Mesenteric fat pad (tissue), 1 donor: ENCODE measurements around the gene DDX3Y. TPM values are rescaled to one million over a fixed set of nuclear protein-coding genes. Genes with fewer than 3 reads are reported as not detected.

Source experiments
- DNase-seq: peaks from one replicate; pipeline ENCODE4 v3.0.0-alpha.2; 2020; ENCODE audit warnings: low spot score
- long read RNA-seq: library from polyadenylated mRNA; unstranded; transcript quantifications from one replicate; pipeline ENCODE4 v2.0.0, GENCODE V29; 2020
- total RNA-seq: library from RNA; stranded (reverse); fragmentation: NEBNext Ultra II Directional; extraction: Animal tissue kit (Norgen Biotek cat#: 25700); gene quantifications from one replicate; pipeline ENCODE4 v1.2.1, GENCODE V29; 2021
- donor health status: DM: yes; HTN: yes; CAD: no.

The DDX3Y gene
- total RNA-seq = not detected
- long read RNA-seq = 0 reads

DNA sequence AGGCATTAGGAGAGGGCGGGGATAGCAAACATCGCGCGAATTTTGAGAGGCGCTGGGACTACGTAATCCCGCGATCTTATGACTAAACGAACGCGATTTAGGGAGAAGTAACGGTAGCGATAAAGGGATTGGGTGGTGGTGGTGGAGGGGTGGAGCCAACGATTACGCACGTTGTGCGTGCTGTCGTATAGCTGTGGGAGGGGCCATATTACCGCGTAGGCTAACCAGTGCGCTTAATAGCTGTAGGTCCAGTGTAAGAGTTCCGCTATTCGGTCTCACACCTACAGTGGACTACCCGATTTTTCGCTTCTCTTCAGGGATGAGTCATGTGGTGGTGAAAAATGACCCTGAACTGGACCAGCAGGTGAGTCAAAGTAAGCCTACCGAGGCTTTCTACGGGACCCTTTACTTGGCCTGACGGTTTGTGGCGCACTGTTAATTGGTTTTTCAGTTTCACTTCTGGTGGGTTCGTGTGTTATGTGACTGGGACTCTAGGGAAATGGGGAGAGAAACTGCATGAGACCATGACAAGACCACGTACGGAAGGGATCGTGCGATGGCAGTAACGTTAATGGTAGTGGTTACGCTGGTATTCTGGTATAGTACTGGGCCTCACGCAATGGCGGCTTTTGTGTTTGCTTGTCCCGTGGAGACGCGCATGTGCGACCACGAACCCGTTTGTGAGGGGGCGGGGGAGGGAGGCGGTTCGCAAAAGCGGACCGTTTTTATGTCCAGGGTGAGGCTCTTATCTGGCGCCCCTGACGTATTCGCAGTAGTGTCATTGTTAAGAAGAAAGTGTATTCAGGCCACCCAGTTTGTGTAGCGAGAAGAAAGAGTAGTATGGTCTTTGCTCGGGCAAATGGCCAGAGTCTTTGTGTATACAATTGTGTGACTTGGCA, at the start of gene DDX3Y:
Gene DDX3Y, plus strand, starts transcription at position 251 of the 899 bp plus-strand sequence. Its CDS starts 69 bp downstream, at position 320.
- DNase-seq = no peak

- no peak for DNase-seq
Observed at GRCh38 chrY:12855791-12856275, 48.8 kb upstream of the DDX3Y start.

DNA sequence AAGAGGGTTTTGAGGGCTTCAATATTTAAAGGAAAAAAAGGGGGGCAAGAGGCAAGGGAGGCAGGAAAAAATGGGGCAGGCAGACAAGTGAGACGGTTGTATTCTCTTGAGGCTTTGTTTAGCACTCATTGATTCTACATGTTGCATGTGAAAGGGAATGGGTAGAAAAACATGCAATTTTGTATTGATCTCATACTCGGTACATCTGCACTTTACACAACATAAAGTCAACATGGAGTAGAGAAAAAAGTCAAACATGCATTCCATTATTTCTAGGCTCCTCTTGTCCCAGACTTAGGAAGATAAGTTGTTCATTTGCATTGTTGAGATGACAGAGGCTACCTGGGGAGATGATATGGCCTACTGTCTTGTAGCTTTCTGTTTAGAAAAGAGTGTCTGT, 36.7 kb upstream of the DDX3Y start:
- DNase-seq = no peak

DNA sequence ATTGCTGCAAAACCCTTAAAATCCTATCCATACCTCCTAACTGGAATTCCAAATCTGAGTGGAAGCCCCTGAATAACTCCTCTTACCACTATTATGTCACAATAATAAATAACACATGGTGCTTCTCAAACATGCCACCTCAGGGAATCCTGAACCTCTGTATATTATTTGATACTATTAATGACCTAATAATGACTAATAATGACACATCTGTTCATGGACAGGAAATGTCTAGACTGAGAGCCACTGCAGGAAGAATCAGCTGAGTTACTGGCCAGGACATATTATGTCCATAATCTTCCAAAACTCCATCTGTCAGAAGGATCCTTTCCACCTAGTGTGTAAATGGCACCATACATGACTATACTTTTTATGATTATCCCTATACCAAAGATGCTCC, 7.7 kb upstream of the DDX3Y start:
- no peak for DNase-seq

GRCh38 chrY:12898604-12899003, 6.1 kb upstream of the DDX3Y start:
- no peak for DNase-seq

DNA sequence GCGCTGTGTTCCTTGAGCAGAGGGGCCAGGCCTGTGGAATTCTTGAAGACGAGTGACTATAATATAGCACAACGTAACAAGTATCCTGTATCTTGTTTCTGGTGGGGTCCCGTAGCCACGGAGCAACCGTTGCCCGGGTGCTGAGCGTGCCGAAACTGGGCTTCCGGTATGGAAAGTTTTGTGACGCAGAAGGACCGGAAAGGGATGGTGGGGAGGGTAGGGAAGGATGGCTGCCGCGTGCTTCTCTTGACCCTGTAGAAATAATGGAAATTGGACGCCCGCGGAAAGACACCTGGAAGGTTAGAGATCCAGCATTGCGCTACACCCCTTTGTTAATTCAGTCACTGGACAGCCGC, 827 bp downstream of the DDX3Y start:
- no peak for DNase-seq

DNA sequence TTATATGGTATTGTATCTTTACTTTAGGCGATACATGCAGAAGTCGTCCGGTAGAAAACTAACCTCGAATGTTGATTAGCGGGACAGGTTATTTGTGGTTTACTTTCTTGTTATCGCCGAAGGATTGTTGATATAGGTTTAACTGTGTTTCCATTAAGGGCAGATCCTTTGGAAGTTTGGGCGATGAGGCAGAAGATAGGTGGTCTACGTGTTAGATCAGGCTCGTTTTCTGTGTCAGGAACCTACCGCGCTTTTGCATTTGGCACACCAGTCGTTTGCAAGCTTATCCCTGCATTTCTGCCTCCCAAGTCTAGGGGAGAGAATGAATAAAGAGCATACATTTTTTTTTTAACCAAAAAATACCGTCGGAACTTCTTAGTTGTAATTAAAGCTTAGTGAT, 1.2 kb downstream of the DDX3Y start:
- no peak for DNase-seq

- DNase-seq = no peak
Observed at GRCh38 chrY:12913541-12913940, 8.9 kb downstream of the DDX3Y start.

DNA sequence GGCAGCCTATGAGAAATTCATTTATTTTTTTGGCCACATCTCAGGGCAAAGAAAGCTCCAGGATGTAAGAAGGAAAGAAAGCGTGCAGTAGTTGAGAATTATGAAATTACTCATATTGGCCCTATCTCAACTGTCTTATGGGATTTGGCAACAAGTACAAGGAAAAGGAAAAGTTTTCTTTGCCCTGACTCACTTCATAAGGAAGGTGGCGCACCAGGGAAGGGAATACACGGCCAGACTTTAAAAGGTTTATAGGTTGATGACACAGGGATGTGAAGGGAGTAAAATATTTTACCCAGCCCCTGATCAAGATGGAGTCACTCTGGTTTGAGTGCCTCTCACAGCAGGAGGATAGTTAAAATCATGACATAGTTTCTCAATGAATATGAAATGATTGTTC, 23.4 kb downstream of the DDX3Y start:
- DNase-seq = no peak

DNA sequence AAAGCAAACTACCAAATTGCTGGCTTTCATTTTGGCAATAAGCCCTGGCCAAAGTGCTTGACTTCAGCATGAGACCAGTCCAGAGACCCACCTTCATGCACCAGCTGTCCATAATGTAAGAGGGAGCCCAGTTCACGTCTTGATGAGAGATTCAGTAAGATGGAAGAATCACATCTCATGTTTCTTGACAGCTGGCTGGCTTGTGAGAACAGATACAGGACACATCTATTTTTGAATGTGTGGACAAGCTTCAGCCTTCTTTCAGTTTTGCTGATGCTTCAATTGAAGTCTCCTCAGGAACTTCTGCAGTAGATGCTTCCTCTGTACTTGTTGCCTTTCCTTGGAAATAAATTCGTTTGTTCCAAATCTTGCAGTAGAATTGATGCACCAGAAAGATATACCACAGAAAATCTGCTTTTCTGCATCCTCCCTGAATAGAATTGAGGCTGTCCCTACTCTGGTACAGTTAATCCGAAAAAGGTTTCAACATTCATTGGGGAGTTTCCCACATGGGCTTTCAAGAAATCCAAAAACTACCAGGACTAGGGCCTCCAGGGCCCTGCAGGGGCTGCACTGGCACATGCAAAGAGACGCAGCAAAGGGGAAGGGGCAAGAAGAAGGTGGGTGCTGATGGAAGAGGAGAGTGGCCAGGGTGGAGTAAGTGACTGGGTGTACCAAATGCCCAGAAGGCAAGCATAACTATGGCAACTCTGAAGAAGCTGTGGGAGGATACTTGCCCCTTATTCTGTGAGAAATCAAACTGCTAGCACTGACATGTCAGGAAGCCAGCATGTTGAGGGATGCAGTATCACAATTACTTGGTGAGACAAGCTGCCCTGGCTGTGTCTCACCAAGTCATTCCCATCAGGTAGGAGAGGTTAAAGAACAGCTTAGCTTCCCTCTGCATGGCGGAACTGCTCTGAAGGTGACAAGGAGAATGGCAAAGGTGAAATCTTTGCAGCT, 37.3 kb downstream of the DDX3Y start:
- DNase-seq = no peak

Other genes starting within 250 kb of the DDX3Y start
- not detected for gene USP9Y, start 203.6 kb upstream of the DDX3Y start, total RNA-seq